Measurements from ENCODE around the gene PAQR6.

The PAQR6 gene

GRCh38 chr1:156230473-156230837 is 17.4 kb downstream of the PAQR6 start:
- DNase-seq (ENCODE audit: low spot score): no peak
- in situ Hi-C loops (cut with MboI; ENCODE audit: low sequenced_read_pairs, unreplicated experiment): no loop called here
- no peak for TF ChIP-seq CTCF (IDR thresholded peaks at IDR 0.05; ENCODE audit: borderline replicate concordance, control extremely low read depth, extremely low read depth, insufficient read depth, missing control alignments)

GRCh38 chr1:156229809-156230472 is 17.9 kb downstream of the PAQR6 start:
- DNase-seq (ENCODE audit: low spot score): no peak
- in situ Hi-C loops (cut with MboI; ENCODE audit: low sequenced_read_pairs, unreplicated experiment): loop anchor here (10.0 kb wide), 1 partner anchor 135 kb away; no protein-coding TSS in a partner anchor
- TF ChIP-seq CTCF (IDR thresholded peaks at IDR 0.05; ENCODE audit: borderline replicate concordance, control extremely low read depth, extremely low read depth, insufficient read depth, missing control alignments): no peak

- in situ Hi-C loops (cut with MboI; ENCODE audit: low sequenced_read_pairs, unreplicated experiment): loop anchor here (10.0 kb wide), 1 partner anchor 134 kb away; no protein-coding TSS in a partner anchor
- no peak for TF ChIP-seq CTCF (IDR thresholded peaks at IDR 0.05; ENCODE audit: borderline replicate concordance, control extremely low read depth, extremely low read depth, insufficient read depth, missing control alignments)
- no peak for DNase-seq (ENCODE audit: low spot score)
These were observed 19.4 kb downstream of the PAQR6 start for GRCh38 chr1:156228501-156228900.

GRCh38 chr1:156226782-156227181 is 21.1 kb downstream of the PAQR6 start:
- in situ Hi-C loops (cut with MboI; ENCODE audit: low sequenced_read_pairs, unreplicated experiment): loop anchor here (10.0 kb wide), 1 partner anchor 132 kb away; no protein-coding TSS in a partner anchor
- TF ChIP-seq CTCF (IDR thresholded peaks at IDR 0.05; ENCODE audit: borderline replicate concordance, control extremely low read depth, extremely low read depth, insufficient read depth, missing control alignments): no peak

GRCh38 chr1:156226116-156226538 is 21.7 kb downstream of the PAQR6 start:
- DNase-seq (ENCODE audit: low spot score): peak; percentile 76
- TF ChIP-seq CTCF (IDR thresholded peaks at IDR 0.05; ENCODE audit: borderline replicate concordance, control extremely low read depth, extremely low read depth, insufficient read depth, missing control alignments): no peak
- in situ Hi-C loops (cut with MboI; ENCODE audit: low sequenced_read_pairs, unreplicated experiment): loop anchor here (10.0 kb wide), 1 partner anchor 131 kb away; no protein-coding TSS in a partner anchor

More at GRCh38 chr1:156226782-156227181, 21.1 kb downstream of the PAQR6 start:
- no peak for DNase-seq (ENCODE audit: low spot score)

GRCh38 chr1:156225677-156226014 is 22.2 kb downstream of the PAQR6 start:
- TF ChIP-seq CTCF (IDR thresholded peaks at IDR 0.05; ENCODE audit: borderline replicate concordance, control extremely low read depth, extremely low read depth, insufficient read depth, missing control alignments): no peak
- DNase-seq (ENCODE audit: low spot score): no peak
- in situ Hi-C loops (cut with MboI; ENCODE audit: low sequenced_read_pairs, unreplicated experiment): loop anchor here (10.0 kb wide), 1 partner anchor 131 kb away; no protein-coding TSS in a partner anchor
